Ishikawa (cell line): ENCODE measurements around the gene WWOX.

Experiments used
- REST ChIP-seq: IDR thresholded peaks from 2 replicates; pipeline ENCODE4 v1.6.1; 2012; ENCODE audit warnings: low read depth, mild to moderate bottlenecking
- TEAD4 ChIP-seq: IDR thresholded peaks from 2 replicates; pipeline ENCODE4 v1.6.1; 2012

GRCh38 chr16:78437352-78437968 lies 338.0 kb downstream of the WWOX start:
- no peak for TF ChIP-seq TEAD4
- no peak for TF ChIP-seq REST
